Pancreas (tissue), 10 donors: ENCODE results near the gene PDIA2. TPM values are rescaled to one million over a fixed set of nuclear protein-coding genes. Genes with fewer than 3 reads are reported as not detected.
"Not testable (repeated sequence)": the region's sequence is repeated elsewhere in the genome, so short reads cannot be mapped to it uniquely, and the experiment has no call there.

Experiments
- ATAC-seq, 4 donors: fragments of 200-7000 bp; cut with Tn5 transposase; one replicate each; pipeline versions ENCODE4 v1.8.0 to v1.9.1; 2020; ENCODE audit warnings: mild to moderate bottlenecking in 4 of 4, moderate library complexity in 4 of 4
- DNase-seq, 6 donors: peaks; one replicate each; pipeline ENCODE4 v3.0.0-alpha.2; 2020
- FAIRE-seq: peaks from 2 replicates; lab custom pipeline; 2012; peaks lifted over from hg19 to GRCh38; lab: Jason Lieb, UNC
- H3K27ac ChIP-seq, 4 donors: fragments of 200-600 bp; sonication (generic); 1 replicate in 3 of 4; 2 replicates in 1 of 4; pipeline versions ENCODE4 v1.5.0 to v1.8.0; 2020
- H3K27me3 ChIP-seq, 4 donors: fragments of 200-600 bp; one replicate each; pipeline ENCODE4 v1.8.0; 2021
- H3K36me3 ChIP-seq, 3 donors: fragments of 200-600 bp; sonication (generic) in 1 of 3; one replicate each; pipeline versions ENCODE4 v1.5.0 to v1.8.0; 2020 to 2021
- H3K4me1 ChIP-seq, 3 donors: fragments of 200-600 bp; one replicate each; pipeline ENCODE4 v1.8.0; 2021
- H3K4me3 ChIP-seq, 4 donors: fragments of 200-600 bp; sonication (generic) in 2 of 4; one replicate each; pipeline versions ENCODE4 v1.5.0 to v1.8.0; 2020 to 2021
- H3K9me3 ChIP-seq, 4 donors: fragments of 200-600 bp; one replicate each; pipeline ENCODE4 v1.8.0; 2021
- WGBS, 2 donors: extraction: QIAGEN DNeasy Blood & Tissue Kit; methylation state at CpG; one replicate each; pipeline ENCODE4 v1.1.7; 2013; 5-methylcytosine and 5-hydroxymethylcytosine counted together
- intact Hi-C, 3 donors: fragments of 100-400 bp; cut with DNase I; formaldehyde crosslinking; loops; one replicate each; pipeline versions ENCODE4 v1.11.1 to v1.14.2; 2022
- polyA plus RNA-seq, 2 donors: library from polyadenylated mRNA; stranded (reverse); fragments of 200-250 nt; gene quantifications; one replicate each; pipeline ENCODE4 v1.2.3, GENCODE V29; 2013
- total RNA-seq, 6 donors: library from RNA; stranded (reverse); fragmentation: NEBNext Ultra II Directional in 4 of 6; extraction: Animal tissue kit (Norgen Biotek cat#: 25700) in 4 of 6; gene quantifications; one replicate each; pipeline versions ENCODE4 v1.2.1 to v1.2.4, GENCODE V29; 2021 to 2023
- TF ChIP-seq, protein P1 (sequence below), 4 donors: fragments of 200-600 bp; sonication (generic) in 3 of 4; IDR thresholded peaks; one replicate each; pipeline versions ENCODE4 v1.5.0 to v1.8.0; 2021; ENCODE audit warnings: antibody characterized with exemption in 4 of 4
- donor health status: healthy with polysubstance abuse.
- donor health status: DM: no; HTN: no; CAD: no; lungs with moderate emphysema.
- donor health status: DM: no; HTN: no; CAD: no.
- donor health status: control.
- donor health status: control.
- donor health status: Bipolar disorder and iron deficiency.
- donor health status: DM: yes; HTN: yes; CAD: no.
- donor health status: DM: no; HTN: no; CAD: no.
- donor health status: DM: no; HTN: no; CAD: no.
- donor health status: DM: yes; HTN: yes; CAD: no.

The PDIA2 gene
- total and polyA plus RNA-seq, 8 donors: 13.0 to 3,084 (median 1,145) TPM

DNA sequence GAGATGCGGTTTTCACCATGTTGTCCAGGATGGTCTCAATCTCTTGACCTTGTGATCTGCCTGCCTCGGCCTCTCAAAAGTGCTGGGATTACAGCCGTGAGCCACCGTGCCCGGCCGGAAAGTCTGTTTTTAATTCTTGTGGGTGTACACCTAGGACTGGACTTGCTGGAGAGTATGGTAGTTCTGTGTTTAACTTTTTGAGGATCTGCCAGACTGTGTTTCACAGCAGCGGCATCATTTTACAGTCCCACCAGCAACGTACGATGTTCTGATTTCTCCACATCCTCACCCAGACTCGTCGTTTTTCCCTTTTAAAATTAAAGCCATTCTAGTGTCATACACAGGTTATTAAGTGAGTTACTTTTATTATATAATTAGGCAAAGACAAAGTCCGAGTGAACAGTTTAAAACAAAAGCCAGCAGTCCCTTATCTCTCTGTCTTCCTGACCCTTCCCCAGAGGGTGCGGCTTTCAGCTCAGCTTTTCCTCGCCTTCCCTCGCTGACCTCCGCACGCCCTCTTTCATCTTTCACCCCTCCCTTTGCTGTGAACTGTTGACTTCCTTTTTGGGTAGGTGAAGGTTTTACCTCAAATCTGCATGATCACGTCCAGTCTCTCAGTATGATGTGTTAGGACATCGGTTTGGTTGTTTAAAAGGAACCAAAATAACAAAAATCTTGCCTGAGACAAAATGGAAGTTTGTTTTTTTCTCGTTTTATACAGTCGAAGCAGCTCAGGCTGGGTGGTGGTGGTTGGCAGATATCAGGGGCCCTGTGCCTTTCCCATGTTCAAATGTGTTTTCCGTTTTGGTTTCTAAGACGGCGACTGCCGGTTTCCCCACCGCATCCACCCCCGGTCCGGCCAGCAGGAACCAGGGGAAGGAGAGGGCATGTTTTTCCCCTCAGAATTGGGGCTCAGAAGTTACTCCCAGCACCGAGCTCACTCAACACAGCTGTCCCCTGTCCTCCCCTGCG lies 30.3 kb upstream of the PDIA2 start:
- Histone ChIP-seq H3K4me1 (peaks cover 0 to 9% (median 7%) of the 10 kb centered on the region in 3 donors), H3K9me3 (no peaks in the 10 kb centered on the region), H3K27ac (no peak overlapping the region), H3K36me3 (peaks cover 0 to 8% (median 0%) of the 10 kb centered on the region in 3 donors), H3K4me3 (no peak overlapping the region), H3K27me3 (no peaks in the 10 kb centered on the region)
- FAIRE-seq: no peak
- 83 to 88% methylated on average over 30 of the region's 30 CpGs for whole genome bisulfite sequencing, 2 donors
- no peak for ATAC-seq
- TF ChIP-seq, protein P1, sequence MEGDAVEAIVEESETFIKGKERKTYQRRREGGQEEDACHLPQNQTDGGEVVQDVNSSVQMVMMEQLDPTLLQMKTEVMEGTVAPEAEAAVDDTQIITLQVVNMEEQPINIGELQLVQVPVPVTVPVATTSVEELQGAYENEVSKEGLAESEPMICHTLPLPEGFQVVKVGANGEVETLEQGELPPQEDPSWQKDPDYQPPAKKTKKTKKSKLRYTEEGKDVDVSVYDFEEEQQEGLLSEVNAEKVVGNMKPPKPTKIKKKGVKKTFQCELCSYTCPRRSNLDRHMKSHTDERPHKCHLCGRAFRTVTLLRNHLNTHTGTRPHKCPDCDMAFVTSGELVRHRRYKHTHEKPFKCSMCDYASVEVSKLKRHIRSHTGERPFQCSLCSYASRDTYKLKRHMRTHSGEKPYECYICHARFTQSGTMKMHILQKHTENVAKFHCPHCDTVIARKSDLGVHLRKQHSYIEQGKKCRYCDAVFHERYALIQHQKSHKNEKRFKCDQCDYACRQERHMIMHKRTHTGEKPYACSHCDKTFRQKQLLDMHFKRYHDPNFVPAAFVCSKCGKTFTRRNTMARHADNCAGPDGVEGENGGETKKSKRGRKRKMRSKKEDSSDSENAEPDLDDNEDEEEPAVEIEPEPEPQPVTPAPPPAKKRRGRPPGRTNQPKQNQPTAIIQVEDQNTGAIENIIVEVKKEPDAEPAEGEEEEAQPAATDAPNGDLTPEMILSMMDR (IDR thresholded peaks at IDR 0.05): no peak
- intact Hi-C loops: no loop called here
- no peak for DNase-seq

DNA sequence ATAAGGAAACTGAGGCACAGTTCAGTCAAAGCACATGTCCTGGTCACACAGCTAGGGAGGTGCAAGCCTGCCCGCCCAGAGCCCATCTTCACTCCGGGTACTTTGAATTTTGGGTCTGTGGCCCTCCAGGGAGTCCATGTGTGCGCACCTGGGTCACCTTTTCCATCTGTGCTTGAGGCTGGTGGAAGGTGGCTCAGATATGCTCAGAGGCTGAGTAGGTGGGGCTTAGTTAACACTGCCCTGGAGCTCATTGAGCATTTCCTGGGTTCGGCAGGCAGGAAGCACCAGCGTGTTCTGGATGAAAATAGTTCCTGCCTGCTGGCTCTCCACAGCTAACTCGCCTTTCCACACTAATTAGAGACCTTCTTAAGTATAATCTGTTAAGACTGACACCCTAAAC lies 29.1 kb upstream of the PDIA2 start:
- WGBS, 2 donors: 86 to 90% methylated on average over 6 of the region's 6 CpGs
- FAIRE-seq (no peak), ATAC-seq (no peak), DNase-seq (no peak)
- H3K36me3 ChIP-seq: peaks cover 0 to 8% (median 0%) of the 10 kb centered on the region in 3 donors
- intact Hi-C loops: no loop called here
- no peak overlapping the region for H3K4me3 ChIP-seq
- no peaks in the 10 kb centered on the region for H3K27me3 ChIP-seq
- H3K4me1 ChIP-seq: peaks cover 0 to 9% (median 7%) of the 10 kb centered on the region in 3 donors
- no peaks in the 10 kb centered on the region for H3K9me3 ChIP-seq
- TF ChIP-seq, protein P1 (IDR thresholded peaks at IDR 0.05): no peak
- no peak overlapping the region for H3K27ac ChIP-seq

DNA sequence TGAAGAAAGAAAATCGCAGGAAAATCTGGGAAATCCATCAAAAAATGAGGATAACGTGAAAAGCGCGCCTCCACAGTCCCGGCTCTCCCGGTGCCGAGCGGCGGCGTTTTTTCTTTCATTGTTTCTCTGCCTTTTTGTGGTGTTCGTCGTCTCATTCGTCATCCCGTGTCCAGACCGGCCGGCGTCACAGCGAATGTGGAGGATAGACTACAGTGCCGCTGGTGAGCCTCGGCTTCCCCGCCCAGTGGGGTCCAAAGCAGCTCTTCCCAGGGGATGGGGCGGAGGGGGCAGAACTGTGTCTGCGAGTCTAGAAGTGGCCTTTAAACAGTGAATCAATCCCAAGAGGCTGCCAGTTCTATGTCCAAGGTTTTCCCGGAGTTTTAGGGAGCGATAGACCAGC lies 28.5 kb upstream of the PDIA2 start:
- no peak for ATAC-seq
- no peak for DNase-seq
- TF ChIP-seq, protein P1 (IDR thresholded peaks at IDR 0.05): no peak
- no peak for FAIRE-seq
- no peak overlapping the region for H3K4me3 ChIP-seq
- peaks cover 0 to 9% (median 7%) of the 10 kb centered on the region in 3 donors for H3K4me1 ChIP-seq
- WGBS, 2 donors: 96 to 97% methylated on average over 25 of the region's 25 CpGs
- H3K27ac ChIP-seq: no peak overlapping the region
- H3K36me3 ChIP-seq: peaks cover 0 to 8% (median 0%) of the 10 kb centered on the region in 3 donors
- no peaks in the 10 kb centered on the region for H3K27me3 ChIP-seq
- H3K9me3 ChIP-seq: no peaks in the 10 kb centered on the region
- intact Hi-C loops: no loop called here

DNA sequence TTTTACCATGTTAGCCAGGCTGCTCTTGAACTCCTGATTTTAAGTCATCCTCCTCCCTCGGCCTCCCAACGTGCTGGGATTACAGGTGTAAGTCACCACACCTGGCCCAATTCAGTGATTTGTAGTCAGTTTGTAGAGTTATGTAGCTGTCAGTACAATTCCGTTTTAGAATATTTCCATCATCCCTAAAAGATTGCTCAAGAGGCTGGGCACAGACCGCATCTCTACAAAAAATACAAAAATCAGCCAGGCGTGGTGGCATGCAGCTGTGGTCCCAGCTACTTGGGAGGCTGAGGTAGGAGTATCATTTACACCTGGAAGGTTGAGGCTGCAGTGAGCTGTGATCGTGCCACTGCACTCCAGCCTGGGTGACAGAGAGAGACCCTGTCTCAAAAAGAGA lies 27.8 kb upstream of the PDIA2 start:
- Histone ChIP-seq H3K4me1 (peaks cover 0 to 7% (median 6%) of the 10 kb centered on the region in 3 donors), H3K36me3 (peaks cover 0 to 14% (median 0%) of the 10 kb centered on the region in 3 donors), H3K9me3 (no peaks in the 10 kb centered on the region), H3K27me3 (no peaks in the 10 kb centered on the region), H3K4me3 (no peak overlapping the region), H3K27ac (no peak overlapping the region)
- FAIRE-seq: no peak
- no peak for ATAC-seq
- 96% methylated on average over 6 of the region's 6 CpGs for WGBS, 2 donors
- TF ChIP-seq, protein P1 (IDR thresholded peaks at IDR 0.05): no peak
- intact Hi-C loops: no loop called here
- DNase-seq: no peak

DNA sequence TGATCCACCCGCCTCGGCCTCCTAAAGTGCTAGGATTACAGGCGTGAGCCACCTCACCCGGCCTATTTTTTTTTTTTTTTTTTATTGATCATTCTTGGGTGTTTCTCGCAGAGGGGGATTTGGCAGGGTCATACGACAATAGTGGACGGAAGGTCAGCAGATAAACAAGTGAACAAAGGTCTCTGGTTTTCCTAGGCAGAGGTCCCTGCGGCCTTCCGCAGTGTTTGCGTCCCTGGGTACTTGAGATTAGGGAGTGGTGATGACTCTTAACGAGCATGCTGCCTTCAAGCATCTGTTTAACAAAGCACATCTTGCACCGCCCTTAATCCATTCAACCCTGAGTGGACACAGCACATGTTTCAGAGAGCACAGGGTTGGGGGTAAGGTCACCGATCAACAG lies 24.9 kb upstream of the PDIA2 start:
- H3K27ac ChIP-seq, H3K9me3 ChIP-seq, ATAC-seq, DNase-seq, H3K4me1 ChIP-seq, FAIRE-seq, intact Hi-C loops, H3K27me3 ChIP-seq, H3K4me3 ChIP-seq: not testable (repeated sequence)
- H3K36me3 ChIP-seq: peaks cover 0 to 39% (median 6%) of the 10 kb centered on the region in 3 donors
- WGBS, 2 donors: 60 to 76% methylated on average over 7 to 11 of the region's 13 CpGs
